ENCODE measurements around the gene GNB4. TPM values are rescaled to one million over a fixed set of nuclear protein-coding genes. Genes with fewer than 3 reads are reported as not detected.
A peak's percentile ranks its signal among the peaks of the same experiment; 100 is the strongest.

The GNB4 gene
- total RNA-seq, 6 donors from 2014 or later, result 19.8 to 45.2 (median 28.6) TPM

GRCh38 chr3:179432451-179432850, 18.8 kb downstream of the GNB4 start:
- DNase-seq (no peak), ATAC-seq (ENCODE audit: low FRiP score in 2 of 2) (no peak)
- Histone ChIP-seq H3K36me3 (no peaks in the 10 kb centered on the region), H3K27ac (peak overlapping the region in 2 of 4 donors; percentile 41 to 42), H3K4me1 (peaks cover 28 to 53% (median 30%) of the 10 kb centered on the region in 4 donors), H3K27me3 (no peaks in the 10 kb centered on the region), H3K9me3 (no peaks in the 10 kb centered on the region), H3K4me3 (no peak overlapping the region)
- WGBS, 2 donors, result 71 to 79% methylated on average over 1 of the region's 1 CpG
- TF ChIP-seq CTCF (IDR thresholded peaks at IDR 0.05), result no peak
- no peak for TF ChIP-seq POLR2AphosphoS5 (IDR thresholded peaks at IDR 0.05)
- no peak for TF ChIP-seq POLR2A (IDR thresholded peaks at IDR 0.05)
- no peak for TF ChIP-seq EP300 (IDR thresholded peaks at IDR 0.05)

GRCh38 chr3:179432021-179432420, 19.2 kb downstream of the GNB4 start:
- no peaks in the 10 kb centered on the region for H3K27me3 ChIP-seq
- no peaks in the 10 kb centered on the region for H3K9me3 ChIP-seq
- DNase-seq (peak in 1 of 2 donors; percentile 41), ATAC-seq (ENCODE audit: low FRiP score in 2 of 2) (peak in 1 of 2 donors; percentile 69)
- no peak for TF ChIP-seq EP300 (IDR thresholded peaks at IDR 0.05)
- TF ChIP-seq POLR2AphosphoS5 (IDR thresholded peaks at IDR 0.05), result no peak
- peak overlapping the region in 2 of 4 donors; percentile 41 to 42 for H3K27ac ChIP-seq
- H3K4me1 ChIP-seq, result peaks cover 25 to 49% (median 29%) of the 10 kb centered on the region in 4 donors
- WGBS, 2 donors, result 51 to 78% methylated on average over 3 of the region's 3 CpGs
- no peak overlapping the region for H3K4me3 ChIP-seq
- no peaks in the 10 kb centered on the region for H3K36me3 ChIP-seq

- 95 to 100% methylated on average over 2 of the region's 2 CpGs for WGBS, 2 donors
- TF ChIP-seq POLR2AphosphoS5 (IDR thresholded peaks at IDR 0.05) (no peak), CTCF (IDR thresholded peaks at IDR 0.05) (no peak), EP300 (IDR thresholded peaks at IDR 0.05) (no peak), POLR2A (IDR thresholded peaks at IDR 0.05) (no peak)
- Histone ChIP-seq H3K4me1 (peaks cover 17 to 41% (median 30%) of the 10 kb centered on the region in 4 donors), H3K27ac (no peak overlapping the region), H3K27me3 (no peaks in the 10 kb centered on the region), H3K9me3 (no peaks in the 10 kb centered on the region), H3K4me3 (no peak overlapping the region), H3K36me3 (peaks cover 0 to 3% (median 0%) of the 10 kb centered on the region in 4 donors)
- DNase-seq (no peak), ATAC-seq (ENCODE audit: low FRiP score in 2 of 2) (no peak)
These were observed 20.9 kb downstream of the GNB4 start for GRCh38 chr3:179430277-179430870.

GRCh38 chr3:179428876-179429548, 22.3 kb downstream of the GNB4 start:
- no peak for TF ChIP-seq CTCF (IDR thresholded peaks at IDR 0.05)
- no peak for TF ChIP-seq POLR2A (IDR thresholded peaks at IDR 0.05)
- no peak for TF ChIP-seq POLR2AphosphoS5 (IDR thresholded peaks at IDR 0.05)
- no peak for TF ChIP-seq EP300 (IDR thresholded peaks at IDR 0.05)

GRCh38 chr3:179425075-179425474, 26.2 kb downstream of the GNB4 start:
- H3K36me3 ChIP-seq, result peaks cover 0 to 28% (median 13%) of the 10 kb centered on the region in 4 donors
- no peak overlapping the region for H3K27ac ChIP-seq
- WGBS, 2 donors, result 89 to 94% methylated on average over 6 of the region's 6 CpGs
- H3K4me1 ChIP-seq, result peaks cover 4 to 18% (median 10%) of the 10 kb centered on the region in 4 donors
- H3K4me3 ChIP-seq, result no peak overlapping the region
- H3K9me3 ChIP-seq, result no peaks in the 10 kb centered on the region
- DNase-seq, result no peak
- ATAC-seq (ENCODE audit: low FRiP score in 2 of 2), result no peak
- TF ChIP-seq EP300 (IDR thresholded peaks at IDR 0.05) (no peak), POLR2A (IDR thresholded peaks at IDR 0.05) (no peak), CTCF (IDR thresholded peaks at IDR 0.05) (no peak), POLR2AphosphoS5 (IDR thresholded peaks at IDR 0.05) (no peak)
- no peaks in the 10 kb centered on the region for H3K27me3 ChIP-seq

More at GRCh38 chr3:179428876-179429548, 22.3 kb downstream of the GNB4 start:
- H3K36me3 ChIP-seq, result peaks cover 0 to 17% (median 5%) of the 10 kb centered on the region in 4 donors
- 82 to 88% methylated on average over 8 of the region's 8 CpGs for WGBS, 2 donors
- no peaks in the 10 kb centered on the region for H3K9me3 ChIP-seq
- ATAC-seq (ENCODE audit: low FRiP score in 2 of 2) (no peak), DNase-seq (no peak)
- H3K4me1 ChIP-seq, result peaks cover 17 to 41% (median 27%) of the 10 kb centered on the region in 4 donors
- H3K27me3 ChIP-seq, result no peaks in the 10 kb centered on the region
- H3K4me3 ChIP-seq, result no peak overlapping the region
- no peak overlapping the region for H3K27ac ChIP-seq
